GM23248 (cell line): ENCODE measurements around the gene GATAD2A.

Source experiments
- EZH2 ChIP-seq: fragments of 200-600 bp; sonication (generic); IDR thresholded peaks from 2 replicates; pipeline ENCODE4 v1.6.1; 2018; ENCODE audit warnings: antibody characterized with exemption, mild to moderate bottlenecking; ENCODE audit not compliant: insufficient read depth, poor library complexity, severe bottlenecking
- EZH2phosphoT487 ChIP-seq: fragments of 200-600 bp; sonication (generic); IDR thresholded peaks from 2 replicates; pipeline ENCODE4 v1.6.1; 2018; ENCODE audit warnings: antibody characterized with exemption, moderate library complexity, mild to moderate bottlenecking, low read depth; ENCODE audit not compliant: insufficient read depth

DNA sequence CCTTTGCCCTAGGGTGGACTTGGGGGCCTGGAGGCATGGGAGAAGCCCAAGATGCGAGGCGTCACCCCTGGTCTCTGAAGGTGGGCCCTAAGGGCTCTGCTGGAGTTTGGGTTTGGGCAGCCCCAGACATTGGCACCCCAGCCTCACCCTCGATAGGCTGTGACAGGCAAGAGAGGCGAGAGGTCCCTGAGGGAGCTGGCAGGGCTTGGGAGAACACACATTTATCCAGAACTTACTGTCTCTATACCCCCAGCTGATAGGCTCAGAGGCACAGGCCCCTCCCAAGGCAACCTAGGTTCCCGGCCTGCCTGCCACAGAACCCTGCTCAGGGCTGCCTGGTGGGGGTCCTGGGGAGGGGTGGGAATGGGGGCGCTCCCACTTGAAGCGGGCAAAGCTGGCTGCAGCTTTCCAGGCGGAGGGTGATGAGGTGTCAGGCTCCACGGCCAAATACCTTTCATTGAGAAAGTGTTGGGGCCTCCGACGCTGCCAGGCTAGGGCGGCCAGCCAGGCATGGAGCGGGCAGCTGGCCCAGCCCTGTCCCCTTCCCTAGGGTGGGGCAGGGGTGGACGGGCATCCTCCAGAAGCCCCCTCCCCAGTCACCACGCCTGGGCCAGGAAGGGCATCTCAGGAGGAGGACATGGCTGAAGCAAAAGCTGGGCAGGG is 142.3 kb downstream of the GATAD2A start:
- TF ChIP-seq EZH2 = no peak
- TF ChIP-seq EZH2phosphoT487 = no peak
